Stimulated activated CD8-positive, alpha-beta memory T cell treated with anti-CD3 and anti-CD28 coated beads, Interleukin-7, amount 100 ng/mL, for 1 hour (primary cell): ENCODE results near the gene PLET1.
"Not testable (repeated sequence)": the region's sequence is repeated elsewhere in the genome, so short reads cannot be mapped to it uniquely, and the experiment has no call there.

Source experiments
- DNase-seq, 2 donors: peaks; one replicate each; pipeline ENCODE4 v3.0.0-alpha.2; 2020; ENCODE audit warnings: low read depth in 2 of 2

The PLET1 gene

DNA sequence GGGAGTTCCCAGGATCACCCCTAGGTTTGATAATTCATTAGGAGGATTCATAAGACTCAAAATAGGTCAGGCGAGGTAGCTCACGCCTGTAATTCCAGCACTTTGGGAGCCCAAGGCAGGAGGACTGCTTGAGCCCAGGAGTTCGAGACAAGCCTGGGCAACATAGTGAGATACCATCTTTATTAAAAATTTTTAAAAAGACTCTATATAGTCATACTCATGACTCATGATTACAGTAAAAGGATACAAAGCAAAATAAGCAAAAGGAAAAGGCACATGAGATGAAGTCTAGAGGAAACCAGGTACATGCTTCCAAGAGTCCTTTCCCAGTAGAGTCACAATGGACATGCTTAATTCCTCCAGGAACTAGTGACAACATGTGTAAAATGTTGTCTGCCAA is 48.4 kb downstream of the PLET1 start:
- no peak for DNase-seq

DNA sequence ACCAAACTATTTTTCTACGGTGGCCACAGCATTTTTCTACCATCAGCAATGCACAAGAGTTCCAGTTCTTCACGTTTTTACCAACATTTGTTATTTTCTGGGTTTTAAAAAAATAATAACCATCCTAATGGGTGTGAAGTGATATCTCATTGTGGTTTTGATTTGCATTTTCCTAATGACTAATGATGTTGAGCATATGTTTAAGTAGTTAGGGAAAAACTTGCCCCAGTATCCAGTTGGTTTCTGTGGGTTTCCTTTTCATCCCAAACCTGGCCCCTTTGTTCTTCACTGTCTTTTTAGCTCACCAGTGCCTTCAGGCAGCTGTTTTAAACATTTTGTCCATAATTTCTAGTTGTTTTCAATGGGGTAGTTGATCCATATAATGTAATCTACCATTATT is 49.1 kb downstream of the PLET1 start:
- DNase-seq: no peak

DNA sequence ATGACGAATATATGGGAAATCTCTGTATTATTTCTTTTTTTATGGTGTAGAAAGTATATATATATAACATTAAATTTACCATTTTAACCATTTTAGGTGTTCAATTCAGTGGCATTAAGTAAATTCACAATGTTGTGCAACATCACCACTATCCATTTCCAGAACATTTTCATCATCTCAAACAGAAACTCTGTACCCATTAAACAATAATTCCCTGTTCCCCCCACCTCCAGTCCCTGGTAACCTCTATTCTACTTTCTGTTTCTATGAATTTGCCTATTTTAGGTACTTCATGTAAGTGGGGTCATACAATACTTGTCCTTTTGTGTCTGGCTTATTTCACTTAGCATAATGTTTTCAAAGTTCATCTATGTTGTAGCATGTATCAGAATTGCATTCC is 49.8 kb downstream of the PLET1 start:
- DNase-seq: no peak

DNA sequence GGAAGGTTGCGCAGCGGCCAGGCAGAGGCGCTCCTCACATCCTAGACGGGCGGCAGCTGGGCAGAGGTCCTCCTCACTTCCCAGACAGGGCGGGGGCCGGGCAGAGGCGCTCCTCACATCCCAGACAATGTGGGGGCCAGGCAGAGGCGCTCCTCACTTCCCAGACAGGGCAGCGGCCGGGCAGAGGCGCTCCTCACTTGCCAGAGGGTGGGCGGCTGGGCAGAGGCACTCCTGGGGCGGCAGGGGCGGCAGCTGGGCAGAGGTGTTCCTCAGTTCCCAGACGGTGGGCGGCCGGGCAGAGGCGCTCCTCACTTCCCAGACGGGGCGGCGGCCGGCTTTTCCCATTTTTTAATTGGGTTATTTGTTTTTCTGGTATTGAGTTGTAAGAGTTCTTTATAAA is 54.6 kb downstream of the PLET1 start:
- DNase-seq: no peak

DNA sequence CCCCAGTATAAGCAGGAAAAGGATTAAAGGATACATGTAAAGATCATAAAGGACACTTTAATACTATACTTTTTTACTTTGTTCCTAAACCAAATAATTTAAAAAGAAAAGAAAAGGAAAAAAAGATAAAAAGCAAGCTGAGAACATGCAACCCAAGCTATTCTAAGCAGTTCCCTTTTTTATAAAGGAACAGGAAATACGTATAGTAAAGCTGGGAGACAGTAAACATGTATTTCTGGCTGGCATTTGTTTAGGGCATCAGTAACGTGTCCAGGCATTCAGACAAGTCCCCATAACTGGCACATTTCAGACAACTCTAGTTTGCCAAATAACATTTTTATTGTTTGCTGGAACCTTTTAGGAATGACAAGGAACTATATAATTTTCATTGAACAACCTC is 60.4 kb downstream of the PLET1 start:
- DNase-seq: no peak

DNA sequence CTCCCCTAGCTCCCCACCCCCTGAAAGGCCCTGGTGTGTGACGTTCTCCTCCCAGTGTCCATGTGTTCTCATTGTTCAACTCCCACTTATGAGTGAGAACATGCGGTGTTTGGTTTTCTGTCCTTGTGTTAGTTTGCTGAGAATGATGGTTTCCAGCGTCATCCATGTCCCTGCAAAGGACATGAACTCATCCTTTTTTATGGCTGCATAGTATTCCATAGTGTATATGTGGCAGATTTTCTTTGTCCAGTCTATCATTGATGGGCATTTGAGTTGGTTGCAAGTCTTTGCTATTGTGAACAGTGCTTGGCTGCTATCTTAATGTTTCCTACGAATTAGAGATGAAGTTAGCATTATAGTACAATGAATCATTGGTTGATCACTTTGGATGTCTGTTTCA is 61.6 kb downstream of the PLET1 start:
- not testable (repeated sequence) for DNase-seq
